ENCODE measurements around the gene LGALS3BP.
A peak's percentile ranks its signal among the peaks of the same experiment; 100 is the strongest.

The LGALS3BP gene

DNA sequence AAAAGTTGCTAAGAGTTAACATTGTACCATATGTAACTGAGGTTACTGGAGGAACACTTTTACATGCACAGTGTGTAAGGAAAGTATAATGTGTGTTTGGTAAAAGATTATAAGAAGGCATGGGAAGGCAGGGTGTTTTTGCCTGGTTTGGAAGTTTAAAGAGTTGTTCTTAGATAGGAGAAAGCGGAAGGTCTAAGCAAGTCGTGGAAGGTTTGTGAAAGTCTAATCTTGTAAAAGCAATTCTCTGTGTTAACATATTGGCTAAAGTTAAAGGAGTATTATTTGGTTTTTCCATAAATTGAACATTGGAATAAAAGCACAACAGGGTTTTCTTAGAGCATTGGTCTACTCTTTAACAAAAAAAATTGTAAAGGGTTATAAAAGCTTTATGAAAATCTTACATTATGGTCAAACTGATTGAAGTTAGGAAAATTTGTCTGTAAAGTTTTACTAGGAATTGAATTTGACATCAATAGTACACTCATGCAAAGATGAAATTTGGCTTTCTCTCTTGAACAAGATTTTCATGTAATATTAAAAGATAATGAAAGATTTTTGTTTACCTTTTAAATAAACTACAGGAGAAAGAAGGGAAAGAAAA lies 34.5 kb upstream of the LGALS3BP start:
- DNase-seq (ENCODE audit: low read depth, low spot score): no peak

DNA sequence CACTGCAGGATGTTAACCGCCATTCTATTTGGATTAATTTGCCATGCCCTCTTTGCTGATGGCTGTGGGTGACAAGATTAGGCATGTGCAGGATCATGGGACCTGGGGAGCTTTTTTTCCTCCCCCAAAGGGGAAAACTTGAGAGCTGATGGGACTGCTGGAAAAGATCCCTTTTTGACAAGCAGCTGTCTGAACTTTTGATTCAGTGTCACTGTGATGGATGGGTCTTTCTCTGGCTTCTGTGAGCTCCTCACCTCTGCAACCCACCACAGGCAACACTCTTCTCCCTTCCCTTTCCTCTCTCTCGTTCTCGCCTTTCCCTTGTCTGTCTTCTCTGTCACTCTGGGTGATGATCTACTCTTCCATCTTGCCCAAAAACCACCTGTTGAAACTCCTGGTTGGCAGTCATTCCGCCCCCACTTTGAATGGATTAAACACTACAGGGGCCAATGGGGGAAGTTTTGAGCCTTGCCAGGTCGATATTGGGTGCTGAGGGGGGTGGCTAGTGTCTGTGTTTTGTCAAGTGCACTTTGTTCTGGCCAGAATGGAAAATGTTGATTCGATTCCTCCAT lies 32.9 kb upstream of the LGALS3BP start:
- no peak for DNase-seq (ENCODE audit: low read depth, low spot score)

DNA sequence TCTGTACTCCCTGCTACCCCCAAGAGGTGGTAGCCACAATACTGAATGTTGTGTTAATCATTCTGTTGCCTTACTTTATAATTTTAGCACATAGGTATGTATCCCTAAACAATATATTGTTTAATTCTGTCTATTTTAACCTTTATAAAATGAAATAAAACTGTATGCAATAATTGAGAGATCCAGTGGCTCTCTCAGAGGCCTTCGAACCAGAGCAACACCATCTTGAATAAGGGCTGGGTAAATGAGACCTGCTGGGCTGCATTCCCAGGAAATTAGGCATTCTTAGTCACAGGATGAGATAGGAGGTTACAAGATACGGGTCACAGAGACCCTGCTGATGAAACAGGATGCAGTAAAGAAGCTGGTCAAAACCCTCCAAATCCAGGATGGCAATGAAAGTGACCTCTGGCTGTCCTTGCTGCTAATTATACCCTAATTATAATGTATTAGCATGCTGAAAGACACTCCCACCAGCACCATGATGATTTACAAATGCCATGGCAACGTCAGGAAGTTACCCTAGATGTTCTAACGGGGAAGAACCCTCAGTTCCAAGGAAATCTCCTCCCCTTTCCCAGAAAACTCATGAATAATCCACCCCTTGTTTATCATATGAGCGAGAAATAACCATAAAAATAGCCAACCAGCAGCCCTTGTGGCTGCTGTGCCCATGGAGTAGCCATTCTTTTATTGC lies 31.9 kb upstream of the LGALS3BP start:
- no peak for DNase-seq (ENCODE audit: low read depth, low spot score)

DNA sequence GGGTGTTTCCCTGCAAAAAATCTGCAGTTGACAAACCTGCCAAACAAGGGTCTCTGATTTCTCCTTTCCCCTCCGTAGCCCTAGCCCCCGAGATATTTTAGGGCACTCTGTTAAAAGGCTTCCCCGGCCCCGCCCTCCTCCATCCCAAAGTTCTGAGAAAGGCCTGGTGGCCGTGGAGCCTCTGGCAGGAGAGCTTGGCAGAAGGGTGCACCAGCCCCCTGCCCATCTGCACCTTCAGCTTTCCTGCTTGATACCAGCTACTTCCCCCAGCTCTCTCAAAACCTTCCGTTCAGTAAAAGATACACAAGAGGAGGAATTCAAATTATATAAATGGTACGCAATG lies 30.6 kb upstream of the LGALS3BP start:
- DNase-seq (ENCODE audit: low read depth, low spot score): no peak

DNA sequence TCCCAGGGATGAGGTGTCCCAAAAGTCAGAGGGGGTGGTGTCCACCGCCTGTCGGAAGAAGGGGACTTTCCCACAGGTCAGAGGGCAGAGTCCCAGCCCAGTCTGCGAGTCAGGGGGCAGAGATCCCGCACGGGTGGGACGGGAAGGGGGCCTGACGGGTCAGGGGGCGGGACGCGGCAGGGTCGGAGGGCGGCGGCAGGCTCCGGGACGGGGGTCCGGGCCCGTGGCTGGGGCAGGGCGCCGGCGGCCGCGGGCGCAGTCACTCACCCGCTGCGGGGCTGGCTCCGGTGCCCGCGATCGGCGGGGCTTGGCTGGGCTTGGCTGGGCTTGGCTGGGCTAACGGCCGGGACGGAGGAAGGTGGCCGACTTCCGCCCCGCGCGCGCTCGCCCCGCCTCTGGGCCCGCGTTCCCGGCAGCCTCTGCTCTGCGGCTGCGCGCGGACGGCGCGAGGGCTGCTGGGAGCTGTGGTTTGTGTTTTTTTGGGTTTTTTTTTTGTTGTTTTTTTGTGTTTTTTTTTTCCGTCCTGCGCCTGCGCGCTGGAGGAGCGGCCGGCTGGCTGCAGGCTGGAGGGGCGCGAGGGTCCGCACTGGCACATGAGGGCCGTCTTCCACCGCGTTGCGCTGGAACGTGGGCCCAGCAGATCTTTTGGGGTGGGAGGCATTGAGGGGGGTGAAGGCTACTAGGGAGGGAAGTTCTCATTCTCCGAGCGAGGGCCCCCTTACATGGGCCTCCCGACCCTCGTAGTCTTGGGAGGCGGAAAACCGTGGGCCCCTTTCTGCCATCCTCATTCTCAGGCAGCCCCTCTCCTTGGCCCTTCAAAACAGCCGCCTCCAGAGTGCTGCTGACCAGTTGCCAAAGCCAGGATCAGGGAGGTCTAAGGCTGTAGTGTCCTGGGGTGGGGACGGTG lies 29.9 kb upstream of the LGALS3BP start, which contains the start of gene CANT1:
TSS of gene CANT1 (minus strand) at position 368 of the 907 bp plus-strand sequence. CDS start 12,142 bp downstream, outside the sequence.
- peak; percentile 63 for DNase-seq (ENCODE audit: low read depth, low spot score)

DNA sequence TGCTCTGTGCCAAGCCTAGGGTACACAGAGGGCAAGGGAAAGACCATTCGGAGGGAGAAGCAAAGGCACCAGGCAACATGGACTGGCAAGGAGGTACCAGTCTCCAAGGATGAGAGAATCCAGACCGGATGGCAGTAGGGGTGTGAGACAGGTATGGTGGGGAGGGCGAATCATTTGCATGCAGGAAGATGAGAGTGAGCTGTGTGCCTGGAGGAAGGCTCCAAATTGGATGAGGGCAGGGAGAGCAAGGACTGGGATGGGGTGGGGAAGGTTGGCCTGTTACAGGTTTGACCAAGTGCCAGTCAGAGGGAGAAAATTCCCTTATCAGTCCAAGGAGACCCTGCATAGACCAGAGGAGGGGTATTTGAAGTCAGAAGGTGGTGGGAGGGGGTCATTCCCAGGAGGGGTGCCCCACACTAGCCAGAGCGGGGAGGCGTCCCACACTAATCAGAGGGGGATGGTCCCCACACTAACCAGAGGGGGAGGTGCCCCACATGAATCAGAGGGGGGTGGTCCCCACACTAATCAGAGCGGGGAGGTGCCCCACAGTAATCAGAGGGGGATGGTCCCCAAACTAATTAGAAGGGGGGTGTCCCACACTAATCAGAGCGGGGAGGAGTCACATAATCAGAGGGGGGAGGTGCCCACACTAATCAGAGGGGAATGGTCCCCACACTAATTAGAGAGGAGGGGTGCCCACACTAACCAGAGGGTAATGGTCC lies 29.1 kb upstream of the LGALS3BP start:
- DNase-seq (ENCODE audit: low read depth, low spot score): no peak

DNA sequence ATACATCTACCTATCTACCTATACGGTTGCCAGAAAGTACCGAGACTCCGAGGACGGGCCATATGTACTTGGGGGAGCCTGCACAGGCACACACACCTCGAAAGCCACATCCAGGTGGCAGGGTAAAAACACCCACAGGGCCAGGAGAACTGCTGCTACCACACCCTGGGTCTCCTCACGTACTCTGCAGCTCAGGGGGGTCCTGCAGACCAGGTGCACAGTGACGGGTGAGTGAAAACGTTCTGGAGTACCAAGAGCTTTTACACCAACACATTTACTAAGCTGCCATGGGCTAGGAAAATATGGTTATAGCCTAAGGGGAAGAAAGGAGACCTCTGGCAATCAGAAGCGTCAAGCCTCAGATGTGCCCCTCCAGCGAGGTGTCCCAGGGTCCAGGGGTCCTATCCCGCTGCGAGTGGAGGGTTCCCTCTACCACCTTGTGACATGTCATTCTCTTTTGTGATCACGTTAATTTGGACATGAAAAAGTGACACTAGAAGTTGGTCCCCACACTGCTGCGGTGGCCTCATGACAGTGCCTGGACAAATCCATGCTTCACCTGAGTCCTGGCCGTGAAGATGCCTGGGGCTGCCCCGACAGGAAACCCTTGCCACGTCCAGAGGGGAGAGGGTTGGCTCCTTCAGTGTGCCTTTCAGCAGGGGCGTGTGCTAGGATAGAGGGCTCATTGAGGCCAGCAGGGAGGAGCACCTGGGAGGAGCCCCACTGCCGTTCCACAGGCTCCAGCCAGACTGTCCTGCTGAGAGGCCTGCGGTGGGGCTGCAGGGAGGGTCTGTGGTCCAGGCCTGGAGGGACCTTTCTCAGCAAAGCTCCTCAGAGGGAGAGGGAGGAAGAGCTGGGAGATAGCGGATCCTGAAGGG lies 28.0 kb upstream of the LGALS3BP start:
- DNase-seq (ENCODE audit: low read depth, low spot score): no peak

DNA sequence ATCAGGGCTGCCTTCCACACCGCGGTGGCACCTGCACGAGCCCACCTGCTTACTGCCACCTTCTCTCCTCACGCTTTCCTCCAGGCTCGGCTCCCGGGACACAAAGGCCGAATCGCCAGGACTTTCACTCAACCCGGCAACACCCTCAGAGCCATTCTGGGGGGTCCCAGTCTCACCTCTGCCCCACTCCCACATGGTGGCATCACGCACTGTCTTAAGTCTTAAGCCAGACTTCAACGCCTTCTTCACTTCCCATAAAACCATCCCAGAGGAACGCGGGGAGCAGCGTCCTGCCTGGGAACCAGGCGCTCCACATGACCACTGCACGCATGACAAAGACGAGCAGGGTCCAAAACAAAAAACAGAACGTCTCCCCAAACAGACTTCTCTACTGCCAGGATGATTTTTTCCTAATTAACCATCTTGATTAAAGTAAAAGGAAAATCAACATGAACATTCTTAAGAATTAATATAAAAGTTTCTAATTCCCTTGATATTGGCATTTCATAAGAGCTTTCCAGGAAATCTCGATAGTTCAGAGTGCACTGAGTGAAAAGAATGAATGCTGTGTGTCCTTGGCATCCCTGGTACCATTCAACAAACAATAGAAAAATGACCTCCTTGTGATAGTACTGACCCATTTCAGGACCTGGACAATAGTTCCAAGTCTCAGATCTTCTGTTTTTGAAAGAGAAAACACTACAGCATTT lies 27.2 kb upstream of the LGALS3BP start:
- no peak for DNase-seq (ENCODE audit: low read depth, low spot score)

DNA sequence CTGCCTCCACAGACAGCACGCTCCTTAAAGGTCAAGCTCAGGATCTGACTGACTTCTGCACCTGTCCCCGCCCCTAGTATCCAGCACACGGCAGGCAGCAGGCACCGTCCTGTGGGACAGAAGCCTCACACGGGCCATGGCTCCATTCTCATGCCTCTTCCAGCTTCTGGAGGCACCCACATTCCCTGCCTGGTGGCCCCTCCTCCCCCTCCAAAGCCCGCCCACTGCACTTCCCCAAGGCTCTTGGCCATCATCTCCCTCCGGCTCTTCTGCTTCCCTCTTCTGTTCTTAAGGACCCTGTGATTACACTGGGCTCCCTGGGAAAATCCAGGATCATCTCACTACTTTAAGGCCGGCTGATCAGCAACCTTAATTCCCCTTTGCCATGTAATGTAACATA lies 26.3 kb upstream of the LGALS3BP start:
- no peak for DNase-seq (ENCODE audit: low read depth, low spot score)

DNA sequence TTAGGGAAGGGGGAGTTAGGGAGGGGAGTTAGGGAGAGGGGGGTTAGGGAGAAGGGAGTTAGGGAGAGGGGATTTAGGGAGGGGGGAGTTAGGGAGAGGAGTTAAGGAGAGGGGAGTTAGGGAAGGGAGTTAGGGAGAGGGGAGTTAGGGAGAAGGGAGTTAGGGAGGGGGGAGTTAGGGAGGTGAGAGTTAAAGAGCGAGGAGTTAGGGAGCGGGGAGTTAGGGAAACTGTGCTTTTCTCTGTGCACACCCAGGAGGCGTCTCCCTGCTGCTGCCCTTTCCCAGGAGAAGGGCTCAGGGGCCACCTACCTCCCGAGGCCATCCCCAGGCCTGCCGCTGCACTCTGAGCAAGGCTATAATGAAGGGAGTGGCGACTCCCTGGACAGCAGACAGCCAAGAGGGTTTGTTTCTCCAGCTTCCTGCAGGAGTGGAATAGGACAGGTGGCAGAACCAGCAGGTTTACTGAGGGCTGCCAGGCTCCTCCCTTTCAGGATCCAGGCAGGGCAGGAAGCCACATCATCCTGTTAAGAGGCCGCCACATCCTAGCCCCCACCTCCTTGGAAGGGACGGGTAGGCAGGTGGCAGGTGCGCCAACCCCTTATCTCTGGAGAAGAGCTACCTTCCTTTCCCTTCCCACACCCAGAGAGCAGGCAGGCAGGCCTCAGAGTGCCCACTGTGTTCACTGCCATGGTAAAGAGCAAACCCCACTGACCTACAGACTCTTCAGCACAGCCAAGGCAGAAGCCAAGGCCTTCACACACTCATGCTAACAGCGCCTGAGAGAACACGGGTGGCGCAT lies 25.5 kb upstream of the LGALS3BP start:
- no peak for DNase-seq (ENCODE audit: low read depth, low spot score)

DNA sequence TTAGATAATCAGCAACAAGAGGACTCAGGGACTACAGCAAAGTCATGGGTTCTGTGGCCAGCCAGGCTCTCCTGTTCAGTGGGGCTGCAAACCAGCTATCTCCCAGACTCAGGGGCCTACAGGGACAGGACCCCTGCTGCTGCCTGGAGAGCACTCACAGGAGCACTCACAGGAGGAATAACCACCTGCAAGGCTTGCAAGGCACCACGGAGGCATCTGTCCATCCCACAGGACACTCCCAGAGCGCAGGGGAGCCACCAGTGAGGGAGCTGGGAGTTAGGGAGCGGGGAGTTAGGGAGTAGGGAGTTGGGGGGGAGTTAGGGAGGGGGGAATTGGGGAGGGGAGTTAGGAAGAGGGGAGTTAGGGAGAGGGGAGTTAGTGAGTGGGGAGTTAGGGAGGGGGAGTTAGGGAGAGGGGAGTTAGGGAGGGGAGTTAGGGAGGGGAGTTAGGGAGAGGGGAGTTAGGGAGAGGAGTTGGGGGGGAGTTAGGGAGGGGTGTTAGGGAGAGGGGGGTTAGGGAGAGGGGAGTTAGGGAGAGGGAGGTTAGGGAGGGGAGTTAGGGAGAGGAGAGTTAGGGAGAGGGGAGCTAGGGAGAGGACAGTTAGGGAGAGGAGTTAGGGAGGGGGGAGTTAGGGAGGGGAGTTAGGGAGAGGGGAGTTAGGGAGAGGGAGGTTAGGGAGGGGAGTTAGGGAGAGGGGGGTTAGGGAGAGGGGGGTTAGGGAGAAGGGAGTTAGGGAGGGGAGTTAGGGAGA lies 24.1 kb upstream of the LGALS3BP start:
- DNase-seq (ENCODE audit: low read depth, low spot score): no peak

DNA sequence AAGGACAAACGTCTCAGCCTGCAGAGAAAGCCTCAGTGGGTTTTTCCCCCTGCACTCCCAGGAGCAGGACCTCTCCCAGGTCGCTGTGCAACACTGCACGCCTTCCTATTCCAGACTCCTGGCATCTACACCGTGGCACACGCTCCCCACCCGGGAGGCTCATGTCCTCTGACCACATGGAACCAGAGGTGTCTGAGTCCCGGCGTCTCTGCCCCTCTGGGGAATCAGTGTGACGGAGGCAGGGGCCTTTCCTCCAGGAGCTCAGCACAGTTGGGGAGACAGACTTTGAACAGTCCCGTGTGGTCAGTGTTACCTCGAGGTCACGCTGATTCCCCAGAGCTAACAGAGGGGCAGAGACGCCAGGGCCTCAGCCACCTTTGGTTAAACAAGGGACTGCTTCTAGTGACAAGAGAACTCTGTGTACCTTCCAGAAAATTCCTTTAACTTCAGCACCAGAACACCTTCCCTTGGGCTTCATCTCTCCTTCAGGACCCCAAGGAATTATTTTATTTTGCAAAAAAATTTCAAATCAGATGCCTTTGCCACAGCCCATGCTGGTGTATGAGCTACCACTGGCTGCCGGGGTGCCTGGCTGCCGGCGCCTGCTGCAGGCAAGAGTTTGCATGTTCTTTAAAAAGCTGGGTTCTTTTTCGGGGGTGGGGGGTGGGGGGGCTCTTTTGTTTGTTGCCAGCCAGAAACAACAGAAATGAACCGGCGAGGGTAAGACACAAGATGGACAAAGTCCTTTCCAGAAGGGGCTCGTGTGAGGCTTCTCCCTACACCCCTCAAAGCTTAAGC lies 23.3 kb upstream of the LGALS3BP start:
- no peak for DNase-seq (ENCODE audit: low read depth, low spot score)

DNA sequence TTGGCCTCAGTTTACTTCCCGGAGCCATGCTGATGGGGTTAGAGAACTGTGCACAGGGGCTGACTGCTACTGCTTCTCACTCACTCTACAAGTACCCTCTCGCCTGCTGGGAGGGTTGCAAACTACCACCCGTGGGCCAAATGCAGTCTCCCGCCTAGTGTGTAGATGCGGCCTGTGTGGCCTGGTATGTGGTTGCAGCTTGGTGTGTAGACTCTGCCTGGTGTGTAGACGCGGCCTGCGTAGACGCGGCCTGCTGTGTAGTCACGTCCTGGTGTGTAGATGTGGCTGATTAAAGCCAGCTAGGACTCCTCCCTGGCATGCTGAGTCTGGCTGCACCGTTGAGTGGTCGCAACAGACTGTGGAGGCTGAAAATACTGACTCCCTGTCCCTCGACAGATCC lies 22.6 kb upstream of the LGALS3BP start:
- no peak for DNase-seq (ENCODE audit: low read depth, low spot score)

DNA sequence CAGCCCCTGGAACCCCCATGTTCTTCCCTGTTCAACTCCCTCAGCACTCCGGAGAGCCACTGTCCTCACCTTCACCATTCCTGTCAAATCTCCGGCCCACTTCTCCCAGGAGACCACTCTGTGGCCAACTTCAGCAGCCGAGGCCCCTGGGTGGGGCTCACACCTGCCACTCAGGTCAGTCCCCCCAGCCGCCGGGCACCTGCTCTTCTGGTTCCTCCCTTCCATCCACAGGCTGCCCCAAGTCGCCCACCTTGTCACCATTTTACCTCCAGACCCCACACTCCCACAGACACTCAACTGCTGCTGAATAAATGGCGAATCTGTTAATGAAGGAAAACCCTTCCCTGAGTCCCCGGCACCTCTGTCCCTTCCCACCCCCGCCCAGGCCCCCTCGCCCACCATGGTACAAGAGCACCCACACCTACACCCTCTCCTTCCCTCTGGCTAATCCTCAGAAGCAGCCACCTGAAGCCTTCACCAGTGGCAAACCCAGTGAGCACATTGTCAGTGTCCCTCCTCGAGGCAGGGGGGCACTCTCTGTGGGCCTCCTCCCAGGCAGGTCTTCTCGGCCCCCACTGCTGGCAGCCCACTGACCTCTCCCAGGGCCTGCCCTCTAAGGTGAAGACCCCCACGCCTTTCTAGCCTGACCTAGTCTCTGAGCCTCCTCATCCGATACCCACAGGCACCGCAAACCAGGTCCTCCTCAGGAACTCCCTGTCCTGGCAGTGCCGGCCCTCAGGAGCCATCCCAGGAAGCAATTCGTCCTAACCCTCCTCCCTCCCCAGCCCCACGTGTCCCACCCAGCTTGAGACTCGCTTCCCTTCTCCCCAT lies 21.7 kb upstream of the LGALS3BP start:
- DNase-seq (ENCODE audit: low read depth, low spot score): no peak

DNA sequence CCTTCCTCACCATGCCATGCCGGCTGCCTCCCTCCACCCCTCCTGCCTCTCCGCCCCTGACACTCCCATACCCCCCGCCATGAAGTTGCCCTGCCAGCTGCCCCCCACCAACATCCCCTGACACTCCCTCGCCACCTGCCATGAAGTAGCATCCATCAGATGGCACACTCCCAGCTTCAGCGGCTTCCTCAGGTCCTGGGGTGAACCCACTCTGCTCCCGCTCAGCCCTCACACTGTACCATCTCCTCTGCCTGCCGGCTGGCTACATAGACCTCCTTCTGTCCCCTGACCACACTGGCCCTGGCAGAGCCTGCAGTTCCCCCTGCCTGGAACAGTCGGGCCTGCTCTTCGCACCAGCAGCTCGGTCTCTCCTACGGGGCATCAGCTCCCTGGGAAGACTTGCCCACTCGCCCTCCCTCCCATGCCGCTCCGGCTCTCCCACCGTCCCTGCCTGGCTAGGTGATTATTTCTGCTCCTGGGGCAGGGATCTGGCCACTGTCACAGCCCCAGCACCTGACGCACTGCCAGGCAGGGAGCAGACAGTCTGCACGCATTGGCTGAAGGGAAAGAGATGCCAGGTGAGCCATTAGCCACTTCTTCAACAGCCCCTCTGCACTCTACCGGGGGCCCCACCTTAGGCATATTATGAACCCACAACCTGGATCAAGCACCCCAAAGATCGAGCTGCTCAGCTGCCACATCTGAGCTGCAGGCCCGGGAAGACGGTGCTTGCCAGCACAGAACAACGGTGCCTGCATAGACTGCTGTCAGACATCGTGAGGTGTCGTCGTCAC lies 20.9 kb upstream of the LGALS3BP start:
- no peak for DNase-seq (ENCODE audit: low read depth, low spot score)

DNA sequence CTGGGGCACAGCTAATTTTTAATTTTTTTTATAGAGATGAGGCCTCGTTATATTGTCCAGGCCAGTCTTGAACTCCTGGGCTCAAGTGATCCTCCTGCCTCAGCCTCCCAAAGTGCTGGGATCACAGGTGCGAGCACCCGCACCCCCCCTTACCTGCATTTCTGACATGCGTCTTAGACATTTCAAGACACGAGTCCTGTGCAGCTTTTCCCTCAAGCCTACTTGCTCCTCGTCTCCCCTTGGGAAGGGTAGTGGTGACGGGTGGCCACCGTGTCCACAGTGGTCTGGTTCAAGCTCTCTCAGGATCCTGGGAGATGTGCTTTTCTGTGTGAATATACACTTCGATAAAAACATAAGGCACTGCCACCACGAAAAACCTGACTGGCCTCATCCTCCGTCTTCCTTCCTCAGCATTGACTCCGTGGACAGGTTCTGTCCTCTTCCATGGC lies 20.2 kb upstream of the LGALS3BP start:
- no peak for DNase-seq (ENCODE audit: low read depth, low spot score)

Data from activated naive CD8-positive, alpha-beta T cell treated with anti-CD3 and anti-CD28 coated beads, Interleukin-2, amount 50 U/mL, for 16 hours (primary cell).